Neuron (in vitro differentiated cells): ENCODE measurements around the gene FTCD.
"Not testable (repeated sequence)": the region's sequence is repeated elsewhere in the genome, so short reads cannot be mapped to it uniquely, and the experiment has no call there.

Experiments used
- H2AFZ ChIP-seq: one replicate; pipeline ENCODE4 v1.6.1; 2013; ENCODE audit warnings: low read depth, mild to moderate bottlenecking, inconsistent platforms, low read length, moderate library complexity
- H3K27me3 ChIP-seq: one replicate; pipeline ENCODE4 v1.6.1; 2013; ENCODE audit warnings: low read length; ENCODE audit not compliant: insufficient read depth
- H3K36me3 ChIP-seq: one replicate; pipeline ENCODE4 v1.6.1; 2013; ENCODE audit warnings: low read length; ENCODE audit not compliant: insufficient read depth
- H3K4me1 ChIP-seq: one replicate; pipeline ENCODE4 v1.6.1; 2013; ENCODE audit warnings: low read length; ENCODE audit not compliant: insufficient read depth
- H3K4me3 ChIP-seq: 2 replicates; pipeline ENCODE4 v1.5.1; 2013; ENCODE audit warnings: mild to moderate bottlenecking, low read length, moderate library complexity
- H3K9me3 ChIP-seq: one replicate; pipeline ENCODE4 v1.6.1; 2013; ENCODE audit warnings: low read length

The FTCD gene

GRCh38 chr21:46171996-46172862, 16.9 kb upstream of the FTCD start:
- Histone ChIP-seq H3K27me3 (no peaks in the 10 kb centered on the region), H2AFZ (no peak overlapping the region), H3K4me3 (no peak overlapping the region), H3K9me3 (peaks cover 9% of the 10 kb centered on the region), H3K36me3 (peaks cover 2% of the 10 kb centered on the region), H3K4me1 (no peaks in the 10 kb centered on the region)

GRCh38 chr21:46171585-46171984, 16.2 kb upstream of the FTCD start:
- H3K4me3 ChIP-seq: no peak overlapping the region

GRCh38 chr21:46170436-46171193, 15.2 kb upstream of the FTCD start:
- H3K36me3 ChIP-seq, H3K27me3 ChIP-seq, H3K4me3 ChIP-seq, H3K4me1 ChIP-seq, H2AFZ ChIP-seq, H3K9me3 ChIP-seq: not testable (repeated sequence)

More at GRCh38 chr21:46171585-46171984, 16.2 kb upstream of the FTCD start:
- Histone ChIP-seq H2AFZ (no peak overlapping the region), H3K9me3 (peaks cover 9% of the 10 kb centered on the region), H3K4me1 (no peaks in the 10 kb centered on the region), H3K27me3 (no peaks in the 10 kb centered on the region), H3K36me3 (peaks cover 2% of the 10 kb centered on the region)

- Histone ChIP-seq H3K4me1 (no peaks in the 10 kb centered on the region), H3K9me3 (peaks cover 9% of the 10 kb centered on the region), H3K36me3 (peaks cover 2% of the 10 kb centered on the region), H3K4me3 (no peak overlapping the region), H2AFZ (no peak overlapping the region), H3K27me3 (no peaks in the 10 kb centered on the region)
These were observed 13.4 kb upstream of the FTCD start for GRCh38 chr21:46168659-46169386.

GRCh38 chr21:46168238-46168637, 12.9 kb upstream of the FTCD start:
- Histone ChIP-seq H3K36me3 (peaks cover 2% of the 10 kb centered on the region), H3K4me1 (no peaks in the 10 kb centered on the region), H3K27me3 (no peaks in the 10 kb centered on the region), H2AFZ (no peak overlapping the region), H3K9me3 (peaks cover 3% of the 10 kb centered on the region), H3K4me3 (no peak overlapping the region)

- no peak overlapping the region for H3K4me3 ChIP-seq
- peaks cover 8% of the 10 kb centered on the region for H3K9me3 ChIP-seq
- H3K36me3 ChIP-seq: peaks cover 6% of the 10 kb centered on the region
- H3K27me3 ChIP-seq: no peaks in the 10 kb centered on the region
- no peaks in the 10 kb centered on the region for H3K4me1 ChIP-seq
- no peak overlapping the region for H2AFZ ChIP-seq
These were observed 9.7 kb upstream of the FTCD start for GRCh38 chr21:46165098-46165497.

GRCh38 chr21:46163380-46163779, 8.0 kb upstream of the FTCD start:
- H3K9me3 ChIP-seq: peaks cover 8% of the 10 kb centered on the region
- H3K27me3 ChIP-seq: no peaks in the 10 kb centered on the region
- no peak overlapping the region for H2AFZ ChIP-seq
- peaks cover 6% of the 10 kb centered on the region for H3K36me3 ChIP-seq
- H3K4me1 ChIP-seq: no peaks in the 10 kb centered on the region
- no peak overlapping the region for H3K4me3 ChIP-seq

- H3K4me3 ChIP-seq: no peak overlapping the region
- no peaks in the 10 kb centered on the region for H3K27me3 ChIP-seq
- H3K4me1 ChIP-seq: no peaks in the 10 kb centered on the region
- peaks cover 8% of the 10 kb centered on the region for H3K9me3 ChIP-seq
- peaks cover 5% of the 10 kb centered on the region for H3K36me3 ChIP-seq
- H2AFZ ChIP-seq: no peak overlapping the region
These were observed 6.5 kb upstream of the FTCD start for GRCh38 chr21:46161633-46162592.

GRCh38 chr21:46160907-46161632, 5.7 kb upstream of the FTCD start:
- Histone ChIP-seq H3K4me3 (no peak overlapping the region), H3K27me3 (no peaks in the 10 kb centered on the region), H3K4me1 (no peaks in the 10 kb centered on the region), H3K36me3 (peaks cover 5% of the 10 kb centered on the region), H2AFZ (no peak overlapping the region), H3K9me3 (peaks cover 8% of the 10 kb centered on the region)

- H3K9me3 ChIP-seq: peaks cover 8% of the 10 kb centered on the region
- H3K4me1 ChIP-seq: no peaks in the 10 kb centered on the region
- H3K4me3 ChIP-seq: no peak overlapping the region
- no peak overlapping the region for H2AFZ ChIP-seq
- H3K27me3 ChIP-seq: no peaks in the 10 kb centered on the region
- H3K36me3 ChIP-seq: peaks cover 5% of the 10 kb centered on the region
These were observed 5.2 kb upstream of the FTCD start for GRCh38 chr21:46160657-46160906.

- Histone ChIP-seq H3K9me3 (peaks cover 8% of the 10 kb centered on the region), H3K27me3 (no peaks in the 10 kb centered on the region), H3K4me1 (no peaks in the 10 kb centered on the region), H3K36me3 (peaks cover 5% of the 10 kb centered on the region), H3K4me3 (no peak overlapping the region), H2AFZ (no peak overlapping the region)
These were observed 4.7 kb upstream of the FTCD start for GRCh38 chr21:46159841-46160656.
